Fibroblast of lung (primary cell): ENCODE measurements around the gene MOGAT3. TPM values are rescaled to one million over a fixed set of nuclear protein-coding genes. Genes with fewer than 3 reads are reported as not detected.

Source experiments
- DNase-seq, 2 donors: peaks; one replicate each; pipeline versions ENCODE4 v3.0.0 to v3.0.0-alpha.2; 2010; ENCODE audit warnings: low read depth in 2 of 2
- H2AFZ ChIP-seq: 2 replicates; pipeline ENCODE4 v1.5.1; 2012; ENCODE audit warnings: low read length, control low read depth, inconsistent platforms
- H3K27ac ChIP-seq: 2 replicates; pipeline ENCODE4 v1.5.1; 2011; ENCODE audit warnings: low read length, control low read depth; ENCODE audit not compliant: insufficient read depth
- H3K27me3 ChIP-seq: 2 replicates; pipeline ENCODE4 v1.5.1; 2011; ENCODE audit warnings: mild to moderate bottlenecking, low read length; ENCODE audit not compliant: control insufficient read depth, insufficient read depth
- H3K36me3 ChIP-seq: 2 replicates; pipeline ENCODE4 v1.5.1; 2011; ENCODE audit warnings: low read length; ENCODE audit not compliant: control insufficient read depth, insufficient read depth
- H3K4me1 ChIP-seq: 2 replicates; pipeline ENCODE4 v1.5.1; 2011; ENCODE audit warnings: low read length; ENCODE audit not compliant: control insufficient read depth, insufficient read depth; ENCODE audit errors: extremely low read depth
- H3K4me2 ChIP-seq: 2 replicates; pipeline ENCODE4 v1.5.1; 2011; ENCODE audit warnings: low read length, control low read depth; ENCODE audit not compliant: insufficient read depth; ENCODE audit errors: extremely low read depth
- H3K4me3 ChIP-seq, 4 experiments: fragments of 200-600 bp in 1 of 4; sonication (generic) in 1 of 4; replicated peaks in 1 of 4; 2 replicates each; pipeline ENCODE4 v1.5.1; 2011 to 2016; ENCODE audit warnings: low read length in 4 of 4, low read depth in 3 of 4, mild to moderate bottlenecking in 3 of 4, control low read depth in 2 of 4, inconsistent platforms in 1 of 4, mixed read lengths in 1 of 4; ENCODE audit not compliant: insufficient read depth in 1 of 4; ENCODE audit errors: control extremely low read depth in 1 of 4
- H3K79me2 ChIP-seq: 2 replicates; pipeline ENCODE4 v1.5.1; 2012; ENCODE audit warnings: mild to moderate bottlenecking, low read length, inconsistent platforms; ENCODE audit not compliant: control insufficient read depth, insufficient read depth
- H3K9ac ChIP-seq: 2 replicates; pipeline ENCODE4 v1.5.1; 2011; ENCODE audit warnings: mild to moderate bottlenecking, low read length, control low read depth; ENCODE audit not compliant: insufficient read depth
- H3K9me3 ChIP-seq: 2 replicates; pipeline ENCODE4 v1.5.1; 2012; ENCODE audit warnings: low read depth, low read length; ENCODE audit not compliant: control insufficient read depth, insufficient read depth
- H4K20me1 ChIP-seq: 2 replicates; pipeline ENCODE4 v1.5.1; 2011; ENCODE audit warnings: low read length; ENCODE audit not compliant: control insufficient read depth, insufficient read depth; ENCODE audit errors: extremely low read depth
- EZH2 ChIP-seq: IDR thresholded peaks from 2 replicates; pipeline ENCODE4 v1.5.1; 2012; ENCODE audit warnings: low read length, control low read depth, mild to moderate bottlenecking; ENCODE audit errors: missing control alignments
- polyA plus RNA-seq, 2 donors: library from polyadenylated mRNA; depleted of rRNA in 1 of 2; stranded (reverse) in 1 of 2; unstranded in 1 of 2; fragments of >200 nt; gene quantifications; 2 replicates each; pipeline ENCODE4 v1.2.1, GENCODE V29; 2011 to 2012; ENCODE audit warnings: missing spikeins in 1 of 2
- total RNA-seq: library from RNA; depleted of rRNA; stranded (reverse); fragments of >200 nt; gene quantifications from 2 replicates; pipeline ENCODE4 v1.2.1, GENCODE V29; 2014
- TF ChIP-seq, protein P1 (sequence below), 2 donors: IDR thresholded peaks in 1 of 2; conservative IDR thresholded peaks in 1 of 2; 1 replicate in 1 of 2; 2 replicates in 1 of 2; pipeline ENCODE4 v1.5.1; 2011 to 2012; ENCODE audit warnings: low read length in 2 of 2, control low read depth in 1 of 2, inconsistent platforms in 1 of 2, low read depth in 1 of 2, mild to moderate bottlenecking in 1 of 2

MOGAT3 gene
- total and polyA plus RNA-seq, 2 donors (not counting 1 experiment from before 2014, with no cell fraction given), result not detected

DNA sequence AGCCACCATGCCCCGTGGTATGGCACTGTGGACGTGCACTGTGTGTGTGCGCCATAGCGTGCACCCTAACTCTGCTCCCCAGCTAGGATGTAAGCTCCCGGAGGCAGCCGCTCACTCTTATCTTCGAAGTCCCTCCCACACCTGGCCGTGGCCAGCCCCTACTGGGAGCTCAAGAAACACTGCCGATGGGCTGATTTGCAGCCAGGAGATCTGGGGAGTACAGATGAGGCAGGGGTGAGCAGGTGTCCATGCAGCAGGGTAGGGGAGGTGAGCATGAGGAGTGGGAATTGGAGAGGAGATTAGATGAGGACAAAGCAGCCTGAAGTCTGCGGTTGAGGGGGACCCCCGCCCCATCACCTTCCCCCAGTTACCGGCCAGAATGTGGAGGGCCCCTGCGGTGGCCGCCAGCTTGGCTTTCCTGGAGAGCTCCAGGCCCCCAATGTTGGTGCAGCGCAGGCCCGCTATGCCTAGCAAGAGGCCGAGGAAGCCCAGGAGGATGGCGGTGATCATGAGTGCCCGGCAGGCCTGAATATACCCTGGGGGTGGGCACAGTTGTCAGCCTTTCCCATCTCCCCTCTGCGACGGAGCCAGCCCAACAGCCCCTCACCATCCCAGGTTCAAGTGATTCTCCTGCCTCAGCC, 33.2 kb upstream of the MOGAT3 start:
- Histone ChIP-seq H2AFZ (no peak overlapping the region), H3K4me2 (no peak overlapping the region), H3K4me1 (peaks cover 10% of the 10 kb centered on the region), H3K9ac (no peak overlapping the region), H3K9me3 (no peaks in the 10 kb centered on the region), H3K27ac (no peak overlapping the region), H3K27me3 (no peaks in the 10 kb centered on the region), H3K36me3 (peaks cover 10% of the 10 kb centered on the region), H3K79me2 (no peaks in the 10 kb centered on the region), H3K4me3 (no peak overlapping the region), H4K20me1 (no peaks in the 10 kb centered on the region)
- TF ChIP-seq EZH2, result no peak
- TF ChIP-seq, protein P1, sequence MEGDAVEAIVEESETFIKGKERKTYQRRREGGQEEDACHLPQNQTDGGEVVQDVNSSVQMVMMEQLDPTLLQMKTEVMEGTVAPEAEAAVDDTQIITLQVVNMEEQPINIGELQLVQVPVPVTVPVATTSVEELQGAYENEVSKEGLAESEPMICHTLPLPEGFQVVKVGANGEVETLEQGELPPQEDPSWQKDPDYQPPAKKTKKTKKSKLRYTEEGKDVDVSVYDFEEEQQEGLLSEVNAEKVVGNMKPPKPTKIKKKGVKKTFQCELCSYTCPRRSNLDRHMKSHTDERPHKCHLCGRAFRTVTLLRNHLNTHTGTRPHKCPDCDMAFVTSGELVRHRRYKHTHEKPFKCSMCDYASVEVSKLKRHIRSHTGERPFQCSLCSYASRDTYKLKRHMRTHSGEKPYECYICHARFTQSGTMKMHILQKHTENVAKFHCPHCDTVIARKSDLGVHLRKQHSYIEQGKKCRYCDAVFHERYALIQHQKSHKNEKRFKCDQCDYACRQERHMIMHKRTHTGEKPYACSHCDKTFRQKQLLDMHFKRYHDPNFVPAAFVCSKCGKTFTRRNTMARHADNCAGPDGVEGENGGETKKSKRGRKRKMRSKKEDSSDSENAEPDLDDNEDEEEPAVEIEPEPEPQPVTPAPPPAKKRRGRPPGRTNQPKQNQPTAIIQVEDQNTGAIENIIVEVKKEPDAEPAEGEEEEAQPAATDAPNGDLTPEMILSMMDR (conservative IDR thresholded peaks at IDR 0.05 in 1 of 2, IDR thresholded peaks at IDR 0.05 in 1 of 2; ENCODE audit: low read depth in 1 of 2, low read length in 2 of 2), result no peak
- no peak for DNase-seq

- no peaks in the 10 kb centered on the region for H3K27me3 ChIP-seq
- peaks cover 3% of the 10 kb centered on the region for H3K4me1 ChIP-seq
- H3K36me3 ChIP-seq, result peaks cover 6% of the 10 kb centered on the region
- no peak overlapping the region for H3K9ac ChIP-seq
- no peaks in the 10 kb centered on the region for H3K79me2 ChIP-seq
- no peak for TF ChIP-seq EZH2
- no peak overlapping the region for H3K4me3 ChIP-seq
- DNase-seq, result no peak
- no peaks in the 10 kb centered on the region for H3K9me3 ChIP-seq
- H3K27ac ChIP-seq, result no peak overlapping the region
- no peaks in the 10 kb centered on the region for H4K20me1 ChIP-seq
- no peak overlapping the region for H2AFZ ChIP-seq
- H3K4me2 ChIP-seq, result no peak overlapping the region
These were observed 31.5 kb upstream of the MOGAT3 start for GRCh38 chr7:101232141-101232850.

- no peak overlapping the region for H2AFZ ChIP-seq
- no peaks in the 10 kb centered on the region for H3K27me3 ChIP-seq
- no peak overlapping the region for H3K4me3 ChIP-seq
- TF ChIP-seq, protein P1 (conservative IDR thresholded peaks at IDR 0.05 in 1 of 2, IDR thresholded peaks at IDR 0.05 in 1 of 2; ENCODE audit: low read depth in 1 of 2, low read length in 2 of 2), result no peak
- no peak for TF ChIP-seq EZH2
- H3K9me3 ChIP-seq, result no peaks in the 10 kb centered on the region
- no peak overlapping the region for H3K4me2 ChIP-seq
- no peaks in the 10 kb centered on the region for H3K4me1 ChIP-seq
- no peaks in the 10 kb centered on the region for H3K79me2 ChIP-seq
- no peak overlapping the region for H3K27ac ChIP-seq
- H4K20me1 ChIP-seq, result no peaks in the 10 kb centered on the region
- no peak overlapping the region for H3K9ac ChIP-seq
- H3K36me3 ChIP-seq, result peaks cover 3% of the 10 kb centered on the region
- DNase-seq, result peak in 1 of 2 donors; percentile 28
These were observed 30.8 kb upstream of the MOGAT3 start for GRCh38 chr7:101231644-101232043.
